ENCODE data around the gene ARHGAP45. TPM values are rescaled to one million over a fixed set of nuclear protein-coding genes. Genes with fewer than 3 reads are reported as not detected.

The ARHGAP45 gene
- total and polyA plus RNA-seq, 2 experiments from 2014 or later = 24.7 to 71.8 TPM

DNA sequence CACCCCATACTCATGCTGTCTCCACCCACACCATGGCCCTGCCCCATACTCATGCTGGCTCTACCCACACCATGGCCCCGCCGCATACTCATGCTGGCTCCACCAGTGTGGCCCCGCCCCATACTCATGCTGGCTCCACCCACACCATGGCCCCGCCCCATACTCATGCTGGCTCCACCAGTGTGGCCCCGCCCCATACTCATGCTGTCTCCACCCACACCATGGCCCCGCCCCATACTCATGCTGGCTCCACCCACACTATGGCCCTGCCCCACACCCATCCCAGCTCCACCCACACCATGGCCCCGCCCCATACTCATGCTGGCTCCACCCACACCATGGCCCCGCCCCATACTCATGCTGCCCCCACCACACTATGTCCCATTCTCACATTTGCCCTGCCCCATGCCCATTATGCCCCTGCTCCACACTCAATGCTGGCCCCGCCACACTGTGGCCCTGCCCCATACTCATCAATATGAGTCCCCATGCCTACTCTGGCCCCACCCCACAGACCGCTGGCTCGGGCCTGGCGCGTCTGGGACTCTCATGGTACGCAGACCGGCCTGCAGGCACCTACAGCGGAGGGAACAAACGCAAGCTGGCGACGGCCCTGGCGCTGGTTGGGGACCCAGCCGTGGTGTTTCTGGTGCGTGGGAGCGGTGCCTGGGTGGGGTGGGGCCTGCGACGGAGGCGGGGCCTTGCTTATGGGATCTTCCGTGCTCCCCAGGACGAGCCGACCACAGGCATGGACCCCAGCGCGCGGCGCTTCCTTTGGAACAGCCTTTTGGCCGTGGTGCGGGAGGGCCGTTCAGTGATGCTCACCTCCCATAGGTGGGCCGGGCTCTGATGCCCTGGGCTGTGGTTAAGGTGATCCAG is 3.7 kb upstream of the ARHGAP45 start (continued):
- TF ChIP-seq, protein P1, sequence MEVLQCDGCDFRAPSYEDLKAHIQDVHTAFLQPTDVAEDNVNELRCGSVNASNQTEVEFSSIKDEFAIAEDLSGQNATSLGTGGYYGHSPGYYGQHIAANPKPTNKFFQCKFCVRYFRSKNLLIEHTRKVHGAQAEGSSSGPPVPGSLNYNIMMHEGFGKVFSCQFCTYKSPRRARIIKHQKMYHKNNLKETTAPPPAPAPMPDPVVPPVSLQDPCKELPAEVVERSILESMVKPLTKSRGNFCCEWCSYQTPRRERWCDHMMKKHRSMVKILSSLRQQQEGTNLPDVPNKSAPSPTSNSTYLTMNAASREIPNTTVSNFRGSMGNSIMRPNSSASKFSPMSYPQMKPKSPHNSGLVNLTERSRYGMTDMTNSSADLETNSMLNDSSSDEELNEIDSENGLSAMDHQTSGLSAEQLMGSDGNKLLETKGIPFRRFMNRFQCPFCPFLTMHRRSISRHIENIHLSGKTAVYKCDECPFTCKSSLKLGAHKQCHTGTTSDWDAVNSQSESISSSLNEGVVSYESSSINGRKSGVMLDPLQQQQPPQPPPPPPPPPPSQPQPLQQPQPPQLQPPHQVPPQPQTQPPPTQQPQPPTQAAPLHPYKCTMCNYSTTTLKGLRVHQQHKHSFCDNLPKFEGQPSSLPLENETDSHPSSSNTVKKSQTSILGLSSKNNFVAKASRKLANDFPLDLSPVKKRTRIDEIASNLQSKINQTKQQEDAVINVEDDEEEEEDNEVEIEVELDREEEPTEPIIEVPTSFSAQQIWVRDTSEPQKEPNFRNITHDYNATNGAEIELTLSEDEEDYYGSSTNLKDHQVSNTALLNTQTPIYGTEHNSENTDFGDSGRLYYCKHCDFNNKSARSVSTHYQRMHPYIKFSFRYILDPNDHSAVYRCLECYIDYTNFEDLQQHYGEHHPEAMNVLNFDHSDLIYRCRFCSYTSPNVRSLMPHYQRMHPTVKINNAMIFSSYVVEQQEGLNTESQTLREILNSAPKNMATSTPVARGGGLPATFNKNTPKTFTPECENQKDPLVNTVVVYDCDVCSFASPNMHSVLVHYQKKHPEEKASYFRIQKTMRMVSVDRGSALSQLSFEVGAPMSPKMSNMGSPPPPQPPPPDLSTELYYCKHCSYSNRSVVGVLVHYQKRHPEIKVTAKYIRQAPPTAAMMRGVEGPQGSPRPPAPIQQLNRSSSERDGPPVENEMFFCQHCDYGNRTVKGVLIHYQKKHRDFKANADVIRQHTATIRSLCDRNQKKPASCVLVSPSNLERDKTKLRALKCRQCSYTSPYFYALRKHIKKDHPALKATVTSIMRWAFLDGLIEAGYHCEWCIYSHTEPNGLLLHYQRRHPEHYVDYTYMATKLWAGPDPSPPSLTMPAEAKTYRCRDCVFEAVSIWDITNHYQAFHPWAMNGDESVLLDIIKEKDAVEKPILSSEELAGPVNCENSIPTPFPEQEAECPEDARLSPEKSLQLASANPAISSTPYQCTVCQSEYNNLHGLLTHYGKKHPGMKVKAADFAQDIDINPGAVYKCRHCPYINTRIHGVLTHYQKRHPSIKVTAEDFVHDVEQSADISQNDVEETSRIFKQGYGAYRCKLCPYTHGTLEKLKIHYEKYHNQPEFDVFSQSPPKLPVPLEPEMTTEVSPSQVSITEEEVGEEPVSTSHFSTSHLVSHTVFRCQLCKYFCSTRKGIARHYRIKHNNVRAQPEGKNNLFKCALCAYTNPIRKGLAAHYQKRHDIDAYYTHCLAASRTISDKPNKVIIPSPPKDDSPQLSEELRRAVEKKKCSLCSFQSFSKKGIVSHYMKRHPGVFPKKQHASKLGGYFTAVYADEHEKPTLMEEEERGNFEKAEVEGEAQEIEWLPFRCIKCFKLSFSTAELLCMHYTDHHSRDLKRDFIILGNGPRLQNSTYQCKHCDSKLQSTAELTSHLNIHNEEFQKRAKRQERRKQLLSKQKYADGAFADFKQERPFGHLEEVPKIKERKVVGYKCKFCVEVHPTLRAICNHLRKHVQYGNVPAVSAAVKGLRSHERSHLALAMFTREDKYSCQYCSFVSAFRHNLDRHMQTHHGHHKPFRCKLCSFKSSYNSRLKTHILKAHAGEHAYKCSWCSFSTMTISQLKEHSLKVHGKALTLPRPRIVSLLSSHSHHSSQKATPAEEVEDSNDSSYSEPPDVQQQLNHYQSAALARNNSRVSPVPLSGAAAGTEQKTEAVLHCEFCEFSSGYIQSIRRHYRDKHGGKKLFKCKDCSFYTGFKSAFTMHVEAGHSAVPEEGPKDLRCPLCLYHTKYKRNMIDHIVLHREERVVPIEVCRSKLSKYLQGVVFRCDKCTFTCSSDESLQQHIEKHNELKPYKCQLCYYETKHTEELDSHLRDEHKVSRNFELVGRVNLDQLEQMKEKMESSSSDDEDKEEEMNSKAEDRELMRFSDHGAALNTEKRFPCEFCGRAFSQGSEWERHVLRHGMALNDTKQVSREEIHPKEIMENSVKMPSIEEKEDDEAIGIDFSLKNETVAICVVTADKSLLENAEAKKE (CRISPR knock-in tag; IDR thresholded peaks at IDR 0.05) = no peak
- TF ChIP-seq, protein P2, sequence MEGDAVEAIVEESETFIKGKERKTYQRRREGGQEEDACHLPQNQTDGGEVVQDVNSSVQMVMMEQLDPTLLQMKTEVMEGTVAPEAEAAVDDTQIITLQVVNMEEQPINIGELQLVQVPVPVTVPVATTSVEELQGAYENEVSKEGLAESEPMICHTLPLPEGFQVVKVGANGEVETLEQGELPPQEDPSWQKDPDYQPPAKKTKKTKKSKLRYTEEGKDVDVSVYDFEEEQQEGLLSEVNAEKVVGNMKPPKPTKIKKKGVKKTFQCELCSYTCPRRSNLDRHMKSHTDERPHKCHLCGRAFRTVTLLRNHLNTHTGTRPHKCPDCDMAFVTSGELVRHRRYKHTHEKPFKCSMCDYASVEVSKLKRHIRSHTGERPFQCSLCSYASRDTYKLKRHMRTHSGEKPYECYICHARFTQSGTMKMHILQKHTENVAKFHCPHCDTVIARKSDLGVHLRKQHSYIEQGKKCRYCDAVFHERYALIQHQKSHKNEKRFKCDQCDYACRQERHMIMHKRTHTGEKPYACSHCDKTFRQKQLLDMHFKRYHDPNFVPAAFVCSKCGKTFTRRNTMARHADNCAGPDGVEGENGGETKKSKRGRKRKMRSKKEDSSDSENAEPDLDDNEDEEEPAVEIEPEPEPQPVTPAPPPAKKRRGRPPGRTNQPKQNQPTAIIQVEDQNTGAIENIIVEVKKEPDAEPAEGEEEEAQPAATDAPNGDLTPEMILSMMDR (conservative IDR thresholded peaks at IDR 0.05; ENCODE audit: low read depth in 2 of 2) = no peak
- TF ChIP-seq, protein P3, sequence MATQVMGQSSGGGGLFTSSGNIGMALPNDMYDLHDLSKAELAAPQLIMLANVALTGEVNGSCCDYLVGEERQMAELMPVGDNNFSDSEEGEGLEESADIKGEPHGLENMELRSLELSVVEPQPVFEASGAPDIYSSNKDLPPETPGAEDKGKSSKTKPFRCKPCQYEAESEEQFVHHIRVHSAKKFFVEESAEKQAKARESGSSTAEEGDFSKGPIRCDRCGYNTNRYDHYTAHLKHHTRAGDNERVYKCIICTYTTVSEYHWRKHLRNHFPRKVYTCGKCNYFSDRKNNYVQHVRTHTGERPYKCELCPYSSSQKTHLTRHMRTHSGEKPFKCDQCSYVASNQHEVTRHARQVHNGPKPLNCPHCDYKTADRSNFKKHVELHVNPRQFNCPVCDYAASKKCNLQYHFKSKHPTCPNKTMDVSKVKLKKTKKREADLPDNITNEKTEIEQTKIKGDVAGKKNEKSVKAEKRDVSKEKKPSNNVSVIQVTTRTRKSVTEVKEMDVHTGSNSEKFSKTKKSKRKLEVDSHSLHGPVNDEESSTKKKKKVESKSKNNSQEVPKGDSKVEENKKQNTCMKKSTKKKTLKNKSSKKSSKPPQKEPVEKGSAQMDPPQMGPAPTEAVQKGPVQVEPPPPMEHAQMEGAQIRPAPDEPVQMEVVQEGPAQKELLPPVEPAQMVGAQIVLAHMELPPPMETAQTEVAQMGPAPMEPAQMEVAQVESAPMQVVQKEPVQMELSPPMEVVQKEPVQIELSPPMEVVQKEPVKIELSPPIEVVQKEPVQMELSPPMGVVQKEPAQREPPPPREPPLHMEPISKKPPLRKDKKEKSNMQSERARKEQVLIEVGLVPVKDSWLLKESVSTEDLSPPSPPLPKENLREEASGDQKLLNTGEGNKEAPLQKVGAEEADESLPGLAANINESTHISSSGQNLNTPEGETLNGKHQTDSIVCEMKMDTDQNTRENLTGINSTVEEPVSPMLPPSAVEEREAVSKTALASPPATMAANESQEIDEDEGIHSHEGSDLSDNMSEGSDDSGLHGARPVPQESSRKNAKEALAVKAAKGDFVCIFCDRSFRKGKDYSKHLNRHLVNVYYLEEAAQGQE (IDR thresholded peaks at IDR 0.05; ENCODE audit: unreplicated experiment) = no peak
- TF ChIP-seq EZH2 (IDR thresholded peaks at IDR 0.05; ENCODE audit: low read depth, unreplicated experiment) = no peak
- TF ChIP-seq CREB1 (CRISPR knock-in tag; IDR thresholded peaks at IDR 0.05; ENCODE audit: low read depth) = no peak
